B cell (primary cell): ENCODE measurements around the gene QSOX1.

Experiments
- CTCF ChIP-seq: fragments of 200-600 bp; IDR thresholded peaks from one replicate; pipeline ENCODE4 v1.8.0; 2022; ENCODE audit warnings: antibody characterized with exemption, mild to moderate bottlenecking
- EZH2 ChIP-seq: IDR thresholded peaks from 2 replicates; pipeline ENCODE4 v1.6.1; 2012; ENCODE audit warnings: borderline replicate concordance, low read depth, mild to moderate bottlenecking, moderate library complexity, low read length; ENCODE audit not compliant: insufficient read depth, poor library complexity, severe bottlenecking

GRCh38 chr1:180228648-180229482, 74.2 kb downstream of the QSOX1 start:
- TF ChIP-seq CTCF (no peak), EZH2 (no peak)
